ENCODE results near the gene RBPJ.

Gene RBPJ

GRCh38 chr4:26320538-26321372 lies at the start of gene RBPJ:
TSS of gene RBPJ (plus strand) at chr4:26321014. CDS start at chr4:26321029, 15 bp downstream.
- DNase-seq, result peak; percentile 95

- no peak for DNase-seq
Measured at GRCh38 chr4:26271703-26272102, 49.1 kb upstream of the RBPJ start.

GRCh38 chr4:26272654-26273615 lies 47.9 kb upstream of the RBPJ start:
- no peak for DNase-seq

- no peak for DNase-seq
Measured at GRCh38 chr4:26273616-26273980, 47.2 kb upstream of the RBPJ start.

GRCh38 chr4:26275281-26275680 lies 45.5 kb upstream of the RBPJ start:
- DNase-seq, result no peak

GRCh38 chr4:26279446-26279845 lies 41.4 kb upstream of the RBPJ start:
- DNase-seq, result no peak

GRCh38 chr4:26281881-26282280 lies 38.9 kb upstream of the RBPJ start:
- no peak for DNase-seq

GRCh38 chr4:26284536-26284935 lies 36.3 kb upstream of the RBPJ start:
- no peak for DNase-seq

GRCh38 chr4:26285272-26285671 lies 35.5 kb upstream of the RBPJ start:
- no peak for DNase-seq

- no peak for DNase-seq
Measured at GRCh38 chr4:26287756-26288155, 33.1 kb upstream of the RBPJ start.

- no peak for DNase-seq
Measured at GRCh38 chr4:26288355-26288909, 32.4 kb upstream of the RBPJ start.

GRCh38 chr4:26289401-26289800 lies 31.4 kb upstream of the RBPJ start:
- DNase-seq, result no peak

GRCh38 chr4:26290321-26290720 lies 30.5 kb upstream of the RBPJ start:
- DNase-seq, result no peak

GRCh38 chr4:26294904-26295303 lies 25.9 kb upstream of the RBPJ start:
- no peak for DNase-seq

- DNase-seq, result no peak
Measured at GRCh38 chr4:26296021-26296420, 24.8 kb upstream of the RBPJ start.

- DNase-seq, result no peak
Measured at GRCh38 chr4:26296514-26296913, 24.3 kb upstream of the RBPJ start.

- no peak for DNase-seq
Measured at GRCh38 chr4:26297219-26297618, 23.6 kb upstream of the RBPJ start.

GRCh38 chr4:26298198-26298947 lies 22.4 kb upstream of the RBPJ start:
- no peak for DNase-seq

- DNase-seq, result no peak
Measured at GRCh38 chr4:26299254-26299882, 21.4 kb upstream of the RBPJ start.

- DNase-seq, result no peak
Measured at GRCh38 chr4:26300314-26301307, 20.2 kb upstream of the RBPJ start.
